ENCODE measurements around the gene RPRD1A. TPM values are rescaled to one million over a fixed set of nuclear protein-coding genes. Genes with fewer than 3 reads are reported as not detected.
A peak's percentile ranks its signal among the peaks of the same experiment; 100 is the strongest.
"Not testable (repeated sequence)": the region's sequence is repeated elsewhere in the genome, so short reads cannot be mapped to it uniquely, and the experiment has no call there.

The RPRD1A gene
- total RNA-seq: 58.6 and 64.8 TPM in 2 replicates

- Histone ChIP-seq H3K36me3 (ENCODE audit: control insufficient read depth, insufficient read depth, low read length) (no peaks in the 10 kb centered on the region), H3K4me3 (ENCODE audit: low read depth, low read length) (peak within 1 kb of the TSS; percentile 86), H3K27me3 (ENCODE audit: control insufficient read depth, insufficient read depth, low read length) (no peaks in the 10 kb centered on the region)
- DNase-seq (ENCODE audit: low read depth): peak; percentile 69
- TF ChIP-seq CTCF (IDR thresholded peaks at IDR 0.05; ENCODE audit: insufficient read depth, low read length, poor library complexity, severe bottlenecking): no peak
These were observed at the start of gene RPRD1A for GRCh38 chr18:36067055-36067957. RPRD1A (minus strand) TSS chr18:36067559; CDS start chr18:36067404, 155 bp downstream.

GRCh38 chr18:36116771-36117170 lies 49.4 kb upstream of the RPRD1A start:
- H3K36me3 ChIP-seq (ENCODE audit: control insufficient read depth, insufficient read depth, low read length); H3K27me3 ChIP-seq (ENCODE audit: control insufficient read depth, insufficient read depth, low read length): not testable (repeated sequence)

GRCh38 chr18:36114738-36115137 lies 47.4 kb upstream of the RPRD1A start:
- Histone ChIP-seq H3K27me3 (ENCODE audit: control insufficient read depth, insufficient read depth, low read length) (no peaks in the 10 kb centered on the region), H3K36me3 (ENCODE audit: control insufficient read depth, insufficient read depth, low read length) (no peaks in the 10 kb centered on the region)
- no peak for TF ChIP-seq CTCF (IDR thresholded peaks at IDR 0.05; ENCODE audit: insufficient read depth, low read length, poor library complexity, severe bottlenecking)

More at GRCh38 chr18:36116771-36117170, 49.4 kb upstream of the RPRD1A start:
- not testable (repeated sequence) for H3K4me3 ChIP-seq (ENCODE audit: low read depth, low read length); DNase-seq (ENCODE audit: low read depth)

GRCh38 chr18:36114251-36114650 lies 46.9 kb upstream of the RPRD1A start:
- Histone ChIP-seq H3K27me3 (ENCODE audit: control insufficient read depth, insufficient read depth, low read length) (no peaks in the 10 kb centered on the region), H3K4me3 (ENCODE audit: low read depth, low read length) (no peak overlapping the region), H3K36me3 (ENCODE audit: control insufficient read depth, insufficient read depth, low read length) (no peaks in the 10 kb centered on the region)
- no peak for DNase-seq (ENCODE audit: low read depth)
- TF ChIP-seq CTCF (IDR thresholded peaks at IDR 0.05; ENCODE audit: insufficient read depth, low read length, poor library complexity, severe bottlenecking): no peak

More at GRCh38 chr18:36114738-36115137, 47.4 kb upstream of the RPRD1A start:
- no peak for DNase-seq (ENCODE audit: low read depth)
- no peak overlapping the region for H3K4me3 ChIP-seq (ENCODE audit: low read depth, low read length)

- H3K27me3 ChIP-seq (ENCODE audit: control insufficient read depth, insufficient read depth, low read length): no peaks in the 10 kb centered on the region
- no peak for TF ChIP-seq CTCF (IDR thresholded peaks at IDR 0.05; ENCODE audit: insufficient read depth, low read length, poor library complexity, severe bottlenecking)
- no peaks in the 10 kb centered on the region for H3K36me3 ChIP-seq (ENCODE audit: control insufficient read depth, insufficient read depth, low read length)
- DNase-seq (ENCODE audit: low read depth): no peak
- no peak overlapping the region for H3K4me3 ChIP-seq (ENCODE audit: low read depth, low read length)
These were observed 44.9 kb upstream of the RPRD1A start for GRCh38 chr18:36112302-36112701.

GRCh38 chr18:36109737-36110136 lies 42.4 kb upstream of the RPRD1A start:
- DNase-seq (ENCODE audit: low read depth): no peak
- Histone ChIP-seq H3K36me3 (ENCODE audit: control insufficient read depth, insufficient read depth, low read length) (no peaks in the 10 kb centered on the region), H3K4me3 (ENCODE audit: low read depth, low read length) (no peak overlapping the region), H3K27me3 (ENCODE audit: control insufficient read depth, insufficient read depth, low read length) (no peaks in the 10 kb centered on the region)
- TF ChIP-seq CTCF (IDR thresholded peaks at IDR 0.05; ENCODE audit: insufficient read depth, low read length, poor library complexity, severe bottlenecking): no peak
